Epidermal melanocyte (primary cell): ENCODE results near the gene MYO1E.

Experiments used
- DNase-seq: peaks from one replicate; pipeline ENCODE4 v3.0.0; 2011; ENCODE audit warnings: low spot score; ENCODE audit not compliant: insufficient read length

MYO1E gene

GRCh38 chr15:59236394-59236793, 136.3 kb downstream of the MYO1E start:
- DNase-seq, result no peak

GRCh38 chr15:59232476-59232875, 140.2 kb downstream of the MYO1E start:
- no peak for DNase-seq

GRCh38 chr15:59230531-59231055, 142.1 kb downstream of the MYO1E start:
- DNase-seq, result no peak

GRCh38 chr15:59229453-59229852, 143.2 kb downstream of the MYO1E start:
- no peak for DNase-seq

GRCh38 chr15:59229015-59229414, 143.7 kb downstream of the MYO1E start:
- no peak for DNase-seq

- no peak for DNase-seq
Measured at GRCh38 chr15:59227021-59227420, 145.7 kb downstream of the MYO1E start.

GRCh38 chr15:59224474-59224873, 148.2 kb downstream of the MYO1E start:
- DNase-seq, result no peak

- no peak for DNase-seq
Measured at GRCh38 chr15:59223736-59224135, 148.9 kb downstream of the MYO1E start.

GRCh38 chr15:59222906-59223550, 149.6 kb downstream of the MYO1E start:
- DNase-seq, result no peak

- DNase-seq, result no peak
Measured at GRCh38 chr15:59221511-59222505, 150.9 kb downstream of the MYO1E start.

GRCh38 chr15:59218710-59219109, 154.0 kb downstream of the MYO1E start:
- DNase-seq, result no peak

- DNase-seq, result no peak
Measured at GRCh38 chr15:59217876-59218498, 154.7 kb downstream of the MYO1E start.

- DNase-seq, result no peak
Measured at GRCh38 chr15:59216911-59217310, 155.8 kb downstream of the MYO1E start.

- no peak for DNase-seq
Measured at GRCh38 chr15:59210186-59210585, 162.5 kb downstream of the MYO1E start.

- DNase-seq, result no peak
Measured at GRCh38 chr15:59208613-59209249, 163.9 kb downstream of the MYO1E start.

GRCh38 chr15:59206623-59207183, 166.0 kb downstream of the MYO1E start, which contains the start of gene LDHAL6B:
Gene LDHAL6B, plus strand, starts transcription at chr15:59206843. Its CDS starts 98 bp downstream, at chr15:59206941.
- no peak for DNase-seq

GRCh38 chr15:59205839-59206622, 166.6 kb downstream of the MYO1E start:
- no peak for DNase-seq

- no peak for DNase-seq
Measured at GRCh38 chr15:59203657-59204056, 169.0 kb downstream of the MYO1E start.

GRCh38 chr15:59203008-59203407, 169.7 kb downstream of the MYO1E start:
- no peak for DNase-seq

GRCh38 chr15:59200560-59200959, 172.1 kb downstream of the MYO1E start:
- DNase-seq, result no peak
